GM12864 (cell line): Measurements from ENCODE around the gene RINL.
A peak's percentile ranks its signal among the peaks of the same experiment; 100 is the strongest.
"Not testable (repeated sequence)": the region's sequence is repeated elsewhere in the genome, so short reads cannot be mapped to it uniquely, and the experiment has no call there.

Source experiments
- DNase-seq: peaks from one replicate; pipeline ENCODE4 v3.0.0-alpha.2; 2011; ENCODE audit warnings: low read depth
- H3K4me3 ChIP-seq: 2 replicates; pipeline ENCODE4 v1.5.1; 2011; ENCODE audit warnings: mild to moderate bottlenecking, low read depth, low read length, control low read depth
- TF ChIP-seq, protein P1 (sequence below): IDR thresholded peaks from 2 replicates; pipeline ENCODE4 v1.5.1; 2011; ENCODE audit warnings: low read depth, mild to moderate bottlenecking, moderate library complexity, low read length, control low read depth, inconsistent platforms; ENCODE audit errors: missing control alignments

Gene RINL

GRCh38 chr19:38888876-38889275 is 10.8 kb upstream of the RINL start:
- DNase-seq, result no peak
- TF ChIP-seq, protein P1, sequence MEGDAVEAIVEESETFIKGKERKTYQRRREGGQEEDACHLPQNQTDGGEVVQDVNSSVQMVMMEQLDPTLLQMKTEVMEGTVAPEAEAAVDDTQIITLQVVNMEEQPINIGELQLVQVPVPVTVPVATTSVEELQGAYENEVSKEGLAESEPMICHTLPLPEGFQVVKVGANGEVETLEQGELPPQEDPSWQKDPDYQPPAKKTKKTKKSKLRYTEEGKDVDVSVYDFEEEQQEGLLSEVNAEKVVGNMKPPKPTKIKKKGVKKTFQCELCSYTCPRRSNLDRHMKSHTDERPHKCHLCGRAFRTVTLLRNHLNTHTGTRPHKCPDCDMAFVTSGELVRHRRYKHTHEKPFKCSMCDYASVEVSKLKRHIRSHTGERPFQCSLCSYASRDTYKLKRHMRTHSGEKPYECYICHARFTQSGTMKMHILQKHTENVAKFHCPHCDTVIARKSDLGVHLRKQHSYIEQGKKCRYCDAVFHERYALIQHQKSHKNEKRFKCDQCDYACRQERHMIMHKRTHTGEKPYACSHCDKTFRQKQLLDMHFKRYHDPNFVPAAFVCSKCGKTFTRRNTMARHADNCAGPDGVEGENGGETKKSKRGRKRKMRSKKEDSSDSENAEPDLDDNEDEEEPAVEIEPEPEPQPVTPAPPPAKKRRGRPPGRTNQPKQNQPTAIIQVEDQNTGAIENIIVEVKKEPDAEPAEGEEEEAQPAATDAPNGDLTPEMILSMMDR, result no peak
- H3K4me3 ChIP-seq, result no peak overlapping the region

DNA sequence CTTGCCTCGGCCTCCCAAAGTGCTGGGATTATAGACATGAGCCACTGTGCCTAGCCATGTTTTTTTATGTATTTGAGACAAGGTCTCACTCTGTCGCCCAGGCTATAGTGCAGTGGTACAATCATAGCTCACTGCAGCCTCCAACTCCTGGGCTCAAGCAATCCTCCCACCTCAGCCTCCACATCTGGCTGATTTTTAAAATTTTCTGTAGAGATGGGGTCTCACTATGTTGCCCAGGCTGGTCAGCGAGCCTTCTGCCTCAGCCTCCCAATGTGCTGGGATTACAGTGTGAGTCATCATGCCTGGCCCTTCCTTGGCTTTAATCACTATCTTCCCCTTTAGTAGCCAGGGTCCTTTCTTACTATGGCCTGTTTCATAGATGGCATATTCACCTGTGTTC is 6.6 kb upstream of the RINL start:
- not testable (repeated sequence) for H3K4me3 ChIP-seq, DNase-seq

- no peak overlapping the region for H3K4me3 ChIP-seq
- DNase-seq, result no peak
- TF ChIP-seq, protein P1, result no peak
Observed at GRCh38 chr19:38883286-38883685, 5.2 kb upstream of the RINL start.

DNA sequence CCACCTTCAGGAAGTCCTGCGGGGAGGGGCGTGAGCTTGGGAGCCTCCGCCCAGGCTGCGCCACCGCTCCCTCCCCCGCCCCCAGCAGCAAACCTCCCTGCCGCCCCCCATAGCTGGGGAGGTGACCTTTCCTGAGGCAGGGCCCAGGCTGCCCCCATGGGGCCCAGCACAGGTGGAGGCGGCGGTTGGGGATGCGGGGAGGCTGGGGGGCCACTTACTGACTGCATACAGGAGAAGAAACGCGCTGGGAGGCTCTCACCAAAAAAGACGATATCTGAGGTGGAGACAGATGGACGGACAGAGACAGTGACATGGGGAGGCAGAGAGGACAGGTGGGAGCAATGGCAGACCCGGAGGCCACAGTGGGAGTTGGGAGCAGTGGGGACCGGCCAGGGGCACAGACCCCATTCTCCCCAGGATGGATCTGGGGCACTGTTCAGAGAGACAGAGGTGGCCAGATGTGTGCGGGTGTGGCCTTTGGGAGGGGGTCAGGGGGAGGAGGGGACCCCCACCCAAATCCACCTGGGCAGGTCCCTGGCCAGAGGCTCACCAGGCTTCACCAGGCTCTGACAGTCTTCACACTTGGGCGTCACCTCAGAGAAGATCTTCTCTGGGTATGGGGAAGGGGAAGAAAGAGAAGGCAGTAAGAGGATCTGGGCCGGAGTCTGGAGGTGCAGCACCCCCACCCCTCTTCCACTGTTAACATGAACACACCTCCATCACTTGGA is 3.0 kb upstream of the RINL start:
- DNase-seq, result no peak
- TF ChIP-seq, protein P1, result no peak

GRCh38 chr19:38880076-38880881 is 2.2 kb upstream of the RINL start:
- no peak for DNase-seq
- no peak overlapping the region for H3K4me3 ChIP-seq
- TF ChIP-seq, protein P1, result no peak

More for the DNA sequence above, 3.0 kb upstream of the RINL start:
- H3K4me3 ChIP-seq, result no peak overlapping the region

DNA sequence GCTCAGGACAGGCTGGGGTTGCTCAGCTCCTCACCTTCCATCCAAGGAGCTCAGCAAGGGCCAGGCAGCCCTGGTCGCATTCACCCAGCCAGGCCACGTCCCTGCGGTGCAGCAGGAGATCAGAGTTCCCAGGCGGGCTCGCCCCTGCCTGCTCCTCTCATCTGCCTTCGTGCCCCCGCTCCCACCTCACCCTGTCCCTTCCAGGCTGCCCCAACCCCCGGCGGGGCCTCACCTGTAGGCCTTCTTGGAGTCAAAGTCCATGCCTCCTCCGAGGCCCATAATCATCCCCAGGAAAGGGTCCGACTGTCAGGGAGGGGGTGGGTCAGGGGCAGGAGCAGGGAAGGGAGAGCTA is 1.3 kb upstream of the RINL start:
- H3K4me3 ChIP-seq, result no peak overlapping the region
- DNase-seq, result no peak
- TF ChIP-seq, protein P1, result no peak

GRCh38 chr19:38878575-38879399 is 712 bp upstream of the RINL start:
- peak overlapping the region; percentile 83 for H3K4me3 ChIP-seq
- no peak for DNase-seq
- TF ChIP-seq, protein P1, result no peak
